ENCODE data around the gene INTS11. TPM values are rescaled to one million over a fixed set of nuclear protein-coding genes. Genes with fewer than 3 reads are reported as not detected.
A peak's percentile ranks its signal among the peaks of the same experiment; 100 is the strongest.

INTS11 gene
- total and polyA plus RNA-seq, 9 of the 15 experiments (the other 6 are each of a cell fraction or from before 2014, with no cell fraction given), result 3.6 to 183 (median 110) TPM

DNA sequence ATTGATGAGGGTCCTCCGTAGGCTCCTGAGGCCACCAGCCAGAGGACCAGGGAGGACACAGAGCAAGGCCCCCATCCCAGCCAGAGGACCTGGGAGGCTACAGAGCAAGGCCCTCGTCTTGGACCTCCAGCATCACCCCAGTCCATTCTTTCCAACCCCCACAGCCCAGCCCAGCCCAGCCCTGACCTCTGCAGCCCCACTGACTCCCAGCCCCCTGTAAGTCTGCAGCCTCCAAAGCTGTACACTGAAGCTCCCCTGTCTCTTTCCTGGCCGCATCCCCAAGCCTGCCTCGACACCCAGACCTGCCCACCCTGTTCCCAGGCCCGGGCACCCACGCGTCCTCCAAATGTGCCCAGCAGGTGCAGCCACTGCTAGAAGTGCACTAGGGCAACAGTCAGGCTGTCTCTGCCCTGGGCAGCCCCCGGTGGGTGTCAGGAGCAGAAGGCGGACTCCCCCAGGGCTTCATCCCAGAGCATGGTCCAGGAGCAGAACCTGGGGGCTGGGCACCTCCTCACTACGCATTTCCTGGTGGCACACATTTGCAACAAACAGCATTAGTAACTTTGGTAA, 22.7 kb upstream of the INTS11 start:
- Histone ChIP-seq H3K4me1 (replicated peaks in 1 of 2; ENCODE audit: control insufficient read depth in 2 of 2, insufficient read depth in 2 of 2, low read length in 2 of 2) (peaks cover 14 to 82% of the 10 kb centered on the region in 2 experiments; a peak in 3 of 5 replicates), H2AFZ (ENCODE audit: low read depth, low read length) (no peak overlapping the region), H3K9me1 (ENCODE audit: control insufficient read depth, insufficient read depth, low read length) (peaks cover 8% of the 10 kb centered on the region), H3K27ac (ENCODE audit: extremely low read depth, low read depth, low read length) (peak overlapping the region; percentile 95; the same call in 1 of the 3 replicates), H4K20me1 (replicated peaks; ENCODE audit: control insufficient read depth, insufficient read depth, low read length) (peaks cover 39% of the 10 kb centered on the region), H3K27me3 (ENCODE audit: control insufficient read depth in 2 of 2, insufficient read depth in 2 of 2, low read length in 2 of 2) (no peaks in the 10 kb centered on the region), H3K9me3 (replicated peaks; ENCODE audit: control insufficient read depth, insufficient read depth, low read depth, low read length) (no peaks in the 10 kb centered on the region), H3K4me2 (ENCODE audit: insufficient read depth, low read length) (peak overlapping the region; percentile 91), H3K79me2 (ENCODE audit: control insufficient read depth, insufficient read depth, low read length) (peaks cover 65% of the 10 kb centered on the region), H3K4me3 (peak overlapping the region; percentile 98), H3K36me3 (ENCODE audit: control insufficient read depth, insufficient read depth, low read length) (peaks cover 30% of the 10 kb centered on the region; the same call in 1 of the 3 replicates), H3K9ac (ENCODE audit: insufficient read depth in 1 of 2, low read depth in 2 of 2, low read length in 2 of 2) (peak overlapping the region; percentile 82 to 98)
- no peak for ATAC-seq
- FAIRE-seq, result no peak
- WGBS (ENCODE audit: insufficient coverage, low coverage, missing lambda C conversion rate), result 77% methylated on average over 10 of the region's 10 CpGs
- in situ Hi-C loops (cut with MboI) (no loop called here), intact Hi-C loops (cut with micrococcal nuclease) (no loop called here)
- TF ChIP-seq ZFP30 (CRISPR knock-in tag; IDR thresholded peaks at IDR 0.05; ENCODE audit: borderline replicate concordance) (no peak), ZNF561 (CRISPR knock-in tag; conservative IDR thresholded peaks at IDR 0.05) (no peak), ZNF75A (CRISPR knock-in tag; IDR thresholded peaks at IDR 0.05) (no peak), POLR2G (IDR thresholded peaks at IDR 0.05; ENCODE audit: low read depth, low read length) (peak; percentile 2; the same call in 1 of the 2 replicates), KLF10 (CRISPR knock-in tag; IDR thresholded peaks at IDR 0.05) (no peak), GTF2E2 (tag; IDR thresholded peaks at IDR 0.05) (no peak)
- POLR2A ChIA-PET, result interaction anchor here (0.5 to 4.8 kb wide), 11 partner anchors 9 to 254 kb away, joined by 3 to 22 read pairs (median 6); partner anchors contain the start of genes AURKAIP1 and MRPL20
- CTCF ChIA-PET (ENCODE audit: low intra/inter-chr PET ratio), result no interaction called here
- DNase-seq (ENCODE audit: extremely low read depth in 1 of 4, low spot score in 3 of 4), result no peak
- BruUV-seq (replicated peaks), result no TSS peak

Measured in K562 (cell line).